Bronchial epithelial cell (primary cell): ENCODE results near the gene EFNB3. TPM values are rescaled to one million over a fixed set of nuclear protein-coding genes. Genes with fewer than 3 reads are reported as not detected.

Source experiments
- DNase-seq: peaks from one replicate; pipeline ENCODE4 v3.0.0-alpha.2; 2010; ENCODE audit warnings: low read depth
- FAIRE-seq: peaks from 2 replicates; lab custom pipeline; 2011; peaks lifted over from hg19 to GRCh38; lab: Jason Lieb, UNC
- H3K27me3 ChIP-seq: 2 replicates; pipeline ENCODE4 v1.5.1; 2011; ENCODE audit warnings: low read length; ENCODE audit not compliant: control insufficient read depth, insufficient read depth
- H3K36me3 ChIP-seq: 2 replicates; pipeline ENCODE4 v1.5.1; 2011; ENCODE audit warnings: low read length; ENCODE audit not compliant: control insufficient read depth, insufficient read depth
- H3K4me3 ChIP-seq: 2 replicates; pipeline ENCODE4 v1.5.1; 2011; ENCODE audit warnings: mild to moderate bottlenecking, low read depth, low read length, control low read depth
- total RNA-seq: library from RNA; depleted of rRNA; stranded (reverse); fragments of >200 nt; gene quantifications from 2 replicates; pipeline ENCODE4 v1.2.1, GENCODE V29; 2014
- TF ChIP-seq, protein P1 (sequence below): IDR thresholded peaks from 2 replicates; pipeline ENCODE4 v1.5.1; 2011; ENCODE audit warnings: mild to moderate bottlenecking, moderate library complexity, low read length, control low read depth, inconsistent platforms; ENCODE audit not compliant: insufficient read depth, severe bottlenecking

Gene EFNB3
- total RNA-seq, 1 donor from 2014 or later: under 0.01 TPM

DNA sequence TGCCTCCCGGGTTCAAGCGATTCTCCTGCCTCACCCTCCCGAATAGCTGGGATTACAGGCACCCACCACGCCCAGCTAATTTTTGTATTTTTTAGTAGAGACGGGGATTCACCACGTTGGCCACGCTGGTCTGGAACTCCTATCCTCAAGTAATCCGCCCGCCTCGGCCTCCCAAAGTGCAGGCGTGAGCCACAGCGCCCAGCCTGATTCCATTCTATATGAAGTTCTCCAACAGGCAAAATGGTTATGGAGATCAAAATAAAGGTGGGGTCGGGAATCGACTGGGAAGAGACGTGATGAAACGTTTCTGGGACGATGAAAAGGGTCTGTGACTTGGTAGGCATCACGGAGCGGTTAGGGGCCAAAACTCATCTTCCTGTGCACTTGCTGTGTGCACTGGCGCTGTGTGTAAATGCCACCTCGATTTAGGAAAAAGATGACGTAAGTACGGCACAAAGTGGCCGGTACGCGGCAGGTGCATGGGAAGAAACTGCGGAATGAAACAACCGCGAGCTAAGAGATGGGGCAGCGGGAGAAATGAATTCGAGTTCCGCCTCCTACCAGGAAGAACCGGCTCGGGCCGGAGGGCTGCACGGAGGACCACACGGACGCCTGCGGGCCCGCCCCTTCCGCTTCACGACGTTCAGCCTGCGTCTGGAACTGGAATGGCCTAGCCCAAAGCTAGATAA lies 19.3 kb upstream of the EFNB3 start:
- TF ChIP-seq, protein P1, sequence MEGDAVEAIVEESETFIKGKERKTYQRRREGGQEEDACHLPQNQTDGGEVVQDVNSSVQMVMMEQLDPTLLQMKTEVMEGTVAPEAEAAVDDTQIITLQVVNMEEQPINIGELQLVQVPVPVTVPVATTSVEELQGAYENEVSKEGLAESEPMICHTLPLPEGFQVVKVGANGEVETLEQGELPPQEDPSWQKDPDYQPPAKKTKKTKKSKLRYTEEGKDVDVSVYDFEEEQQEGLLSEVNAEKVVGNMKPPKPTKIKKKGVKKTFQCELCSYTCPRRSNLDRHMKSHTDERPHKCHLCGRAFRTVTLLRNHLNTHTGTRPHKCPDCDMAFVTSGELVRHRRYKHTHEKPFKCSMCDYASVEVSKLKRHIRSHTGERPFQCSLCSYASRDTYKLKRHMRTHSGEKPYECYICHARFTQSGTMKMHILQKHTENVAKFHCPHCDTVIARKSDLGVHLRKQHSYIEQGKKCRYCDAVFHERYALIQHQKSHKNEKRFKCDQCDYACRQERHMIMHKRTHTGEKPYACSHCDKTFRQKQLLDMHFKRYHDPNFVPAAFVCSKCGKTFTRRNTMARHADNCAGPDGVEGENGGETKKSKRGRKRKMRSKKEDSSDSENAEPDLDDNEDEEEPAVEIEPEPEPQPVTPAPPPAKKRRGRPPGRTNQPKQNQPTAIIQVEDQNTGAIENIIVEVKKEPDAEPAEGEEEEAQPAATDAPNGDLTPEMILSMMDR: no peak
- peak overlapping the region; percentile 59 for H3K4me3 ChIP-seq
- no peaks in the 10 kb centered on the region for H3K27me3 ChIP-seq
- FAIRE-seq (no peak), DNase-seq (peak; percentile 81)
- H3K36me3 ChIP-seq: peaks cover 1% of the 10 kb centered on the region

DNA sequence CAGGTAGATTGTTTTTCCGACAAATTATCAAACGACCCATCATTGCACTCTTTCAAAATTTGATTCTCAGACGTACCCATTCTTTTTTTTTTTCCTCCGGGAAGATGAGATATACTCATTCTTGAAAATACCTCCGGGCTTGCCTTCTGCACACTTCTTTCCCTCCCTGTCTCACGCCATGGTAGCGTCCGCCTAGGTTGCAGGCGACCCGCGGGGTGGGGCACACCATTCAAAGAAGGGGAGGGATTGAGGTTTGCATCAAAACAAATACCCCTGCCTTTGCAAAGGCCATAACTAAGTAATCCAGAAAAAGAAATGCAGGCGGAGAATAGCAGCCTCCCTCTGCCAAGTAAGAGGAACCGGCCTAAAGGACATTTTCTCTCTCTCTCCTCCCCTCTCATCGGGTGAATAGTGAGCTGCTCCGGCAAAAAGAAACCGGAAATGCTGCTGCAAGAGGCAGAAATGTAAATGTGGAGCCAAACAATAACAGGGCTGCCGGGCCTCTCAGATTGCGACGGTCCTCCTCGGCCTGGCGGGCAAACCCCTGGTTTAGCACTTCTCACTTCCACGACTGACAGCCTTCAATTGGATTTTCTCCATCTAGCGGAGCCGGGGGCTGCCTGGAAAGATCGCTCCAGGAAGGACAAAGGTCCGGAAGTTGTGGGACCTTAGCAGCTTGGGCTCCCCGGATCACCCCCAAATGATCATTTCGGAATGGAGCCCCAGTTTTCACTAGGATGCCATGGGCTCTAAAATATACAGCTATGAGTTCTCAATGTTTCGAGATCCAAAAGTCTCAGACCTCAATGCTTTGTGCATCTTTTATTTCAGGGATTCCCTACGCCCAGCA lies 18.6 kb upstream of the EFNB3 start:
- H3K27me3 ChIP-seq: no peaks in the 10 kb centered on the region
- H3K36me3 ChIP-seq: peaks cover 1% of the 10 kb centered on the region
- peak overlapping the region; percentile 59 for H3K4me3 ChIP-seq
- TF ChIP-seq, protein P1: no peak
- peak; percentile 69 for DNase-seq
- FAIRE-seq: no peak

DNA sequence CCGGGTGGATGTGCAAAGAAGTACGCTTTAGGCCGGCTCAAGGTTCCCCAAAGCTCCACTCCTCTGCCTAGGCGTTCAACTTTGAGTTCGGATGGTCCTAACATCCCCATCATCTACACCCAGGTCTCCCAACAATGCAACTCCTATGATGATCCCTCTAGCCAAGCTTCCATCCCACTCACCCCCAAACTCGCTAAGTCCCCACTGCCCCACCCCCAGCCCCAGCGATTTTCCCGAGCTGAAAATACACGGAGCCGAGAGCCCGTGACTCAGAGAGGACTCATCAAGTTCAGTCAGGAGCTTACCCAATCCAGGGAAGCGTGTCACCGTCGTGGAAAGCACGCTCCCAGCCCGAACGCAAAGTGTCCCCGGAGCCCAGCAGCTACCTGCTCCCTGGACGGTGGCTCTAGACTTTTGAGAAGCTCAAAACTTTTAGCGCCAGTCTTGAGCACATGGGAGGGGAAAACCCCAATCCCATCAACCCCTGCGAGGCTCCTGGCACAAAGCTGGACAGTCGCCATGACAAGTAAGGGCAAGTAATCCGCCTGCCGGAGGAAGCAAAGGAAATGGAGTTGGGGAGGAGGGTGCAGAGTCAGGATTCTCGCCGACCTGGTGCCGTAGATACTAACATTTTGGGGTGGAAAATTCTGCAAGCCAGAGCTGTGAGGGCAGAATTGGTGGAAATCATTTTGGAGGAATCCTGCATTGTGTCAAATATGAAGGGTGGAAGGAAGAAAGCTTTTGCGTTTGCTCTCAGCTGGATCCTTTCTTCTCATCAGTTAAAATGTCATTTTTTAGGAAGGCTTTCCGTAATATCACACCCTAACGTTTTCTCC lies 17.7 kb upstream of the EFNB3 start, which contains the start of gene TP53:
TP53 (minus strand) TSS at position 419 of the 836 bp plus-strand sequence. CDS start 10,896 bp downstream, outside the sequence.
- TF ChIP-seq, protein P1: no peak
- peak within 1 kb of the TSS; percentile 59 for H3K4me3 ChIP-seq
- H3K27me3 ChIP-seq: no peaks in the 10 kb centered on the region
- DNase-seq (peak; percentile 87), FAIRE-seq (no peak)
- H3K36me3 ChIP-seq: peaks cover 1% of the 10 kb centered on the region

DNA sequence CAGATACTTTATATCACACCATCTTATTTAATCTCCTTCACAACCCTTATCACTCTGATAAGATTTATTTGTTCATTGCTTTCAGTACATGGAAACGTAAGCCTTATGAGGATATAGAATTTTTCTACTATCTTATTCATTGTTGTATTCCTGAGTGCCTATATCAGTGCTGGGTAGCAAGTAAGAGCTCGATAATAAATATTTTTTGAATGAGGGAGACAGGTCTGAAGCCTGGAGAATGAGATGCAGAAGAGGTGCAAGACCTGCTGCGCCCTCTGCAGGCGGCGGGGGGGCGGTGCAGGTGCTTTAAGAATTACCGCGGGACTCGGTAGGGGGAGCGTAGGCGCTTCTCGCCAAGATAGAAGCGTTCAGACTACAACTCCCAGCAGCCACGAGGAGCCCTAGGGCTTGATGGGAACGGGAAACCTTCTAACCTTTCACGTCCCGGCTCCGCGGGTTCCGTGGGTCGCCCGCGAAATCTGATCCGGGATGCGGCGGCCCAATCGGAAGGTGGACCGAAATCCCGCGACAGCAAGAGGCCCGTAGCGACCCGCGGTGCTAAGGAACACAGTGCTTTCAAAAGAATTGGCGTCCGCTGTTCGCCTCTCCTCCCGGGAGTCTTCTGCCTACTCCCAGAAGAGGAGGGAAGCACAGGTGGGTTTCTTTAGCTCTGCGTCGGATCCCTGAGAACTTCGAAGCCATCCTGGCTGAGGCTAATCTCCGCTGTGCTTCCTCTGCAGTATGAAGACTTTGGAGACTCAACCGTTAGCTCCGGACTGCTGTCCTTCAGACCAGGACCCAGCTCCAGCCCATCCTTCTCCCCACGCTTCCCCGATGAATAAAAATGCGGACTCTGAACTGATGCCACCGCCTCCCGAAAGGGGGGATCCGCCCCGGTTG lies 16.8 kb upstream of the EFNB3 start, which contains the start of gene WRAP53:
WRAP53 (plus strand) TSS at position 570 of the 900 bp plus-strand sequence; CDS start at position 742, 172 bp downstream.
- DNase-seq (peak; percentile 96), FAIRE-seq (no peak)
- TF ChIP-seq, protein P1: peak; percentile 94
- Histone ChIP-seq H3K36me3 (peaks cover 1% of the 10 kb centered on the region), H3K4me3 (peak within 1 kb of the TSS; percentile 59), H3K27me3 (no peaks in the 10 kb centered on the region)

DNA sequence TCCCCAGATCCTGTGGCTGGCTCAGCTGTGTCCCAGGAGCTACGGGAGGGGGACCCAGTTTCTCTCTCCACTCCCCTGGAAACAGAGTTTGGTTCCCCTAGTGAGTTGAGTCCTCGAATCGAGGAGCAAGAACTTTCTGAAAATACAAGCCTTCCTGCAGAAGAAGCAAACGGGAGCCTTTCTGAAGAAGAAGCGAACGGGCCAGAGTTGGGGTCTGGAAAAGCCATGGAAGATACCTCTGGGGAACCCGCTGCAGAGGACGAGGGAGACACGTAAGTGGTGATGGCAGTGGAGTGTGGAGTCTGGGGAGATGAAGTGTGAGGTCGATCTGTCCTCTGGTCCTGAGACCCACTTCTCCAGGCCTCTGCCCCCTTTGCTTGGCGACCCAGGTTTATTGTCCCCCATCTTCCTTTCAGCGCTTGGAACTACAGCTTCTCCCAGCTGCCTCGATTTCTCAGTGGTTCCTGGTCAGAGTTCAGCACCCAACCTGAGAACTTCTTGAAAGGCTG lies 16.1 kb upstream of the EFNB3 start:
- Histone ChIP-seq H3K27me3 (no peaks in the 10 kb centered on the region), H3K36me3 (peaks cover 3% of the 10 kb centered on the region), H3K4me3 (peak overlapping the region; percentile 59)
- TF ChIP-seq, protein P1: no peak
- no peak for DNase-seq
- no peak for FAIRE-seq
